GM19452 (cell line): ENCODE results near the gene TGFBR3.

Source experiments
- ATAC-seq: cut with Tn5 transposase; IDR thresholded peaks from one replicate; pipeline ENCODE4 v1.9.1; 2021; ENCODE audit not compliant: unreplicated experiment

The TGFBR3 gene

GRCh38 chr1:91885716-91886506 lies at the start of gene TGFBR3:
Gene TGFBR3 (minus strand): TSS chr1:91886151. CDS start chr1:91861531, 24,620 bp downstream.
- ATAC-seq, result peak; percentile 62

GRCh38 chr1:91929250-91929649 lies 43.3 kb upstream of the TGFBR3 start:
- ATAC-seq, result no peak

- no peak for ATAC-seq
Measured at GRCh38 chr1:91928026-91928425, 42.1 kb upstream of the TGFBR3 start.

GRCh38 chr1:91925644-91926435 lies 39.9 kb upstream of the TGFBR3 start:
- no peak for ATAC-seq

GRCh38 chr1:91924146-91924545 lies 38.2 kb upstream of the TGFBR3 start:
- ATAC-seq, result no peak

- ATAC-seq, result no peak
Measured at GRCh38 chr1:91919962-91920361, 34.0 kb upstream of the TGFBR3 start.

- no peak for ATAC-seq
Measured at GRCh38 chr1:91916811-91917460, 31.0 kb upstream of the TGFBR3 start.

GRCh38 chr1:91916046-91916445 lies 30.1 kb upstream of the TGFBR3 start:
- no peak for ATAC-seq

- no peak for ATAC-seq
Measured at GRCh38 chr1:91913018-91913417, 27.1 kb upstream of the TGFBR3 start.

GRCh38 chr1:91912266-91912665 lies 26.3 kb upstream of the TGFBR3 start:
- ATAC-seq, result no peak

GRCh38 chr1:91901231-91901630 lies 15.3 kb upstream of the TGFBR3 start:
- ATAC-seq, result no peak

- ATAC-seq, result no peak
Measured at GRCh38 chr1:91900562-91900961, 14.6 kb upstream of the TGFBR3 start.

- ATAC-seq, result no peak
Measured at GRCh38 chr1:91897016-91897415, 11.1 kb upstream of the TGFBR3 start.

- no peak for ATAC-seq
Measured at GRCh38 chr1:91895832-91896556, 10.0 kb upstream of the TGFBR3 start.

GRCh38 chr1:91894036-91894761 lies 8.2 kb upstream of the TGFBR3 start:
- no peak for ATAC-seq

GRCh38 chr1:91891969-91892368 lies 6.0 kb upstream of the TGFBR3 start:
- no peak for ATAC-seq

GRCh38 chr1:91891454-91891853 lies 5.5 kb upstream of the TGFBR3 start:
- no peak for ATAC-seq

GRCh38 chr1:91889717-91890459 lies 3.9 kb upstream of the TGFBR3 start:
- ATAC-seq, result no peak

- ATAC-seq, result no peak
Measured at GRCh38 chr1:91885213-91885715, 687 bp downstream of the TGFBR3 start.
